Pons (tissue), 1 donor: Measurements from ENCODE around the gene NGFR.

Experiments used
- DNase-seq: peaks from one replicate; pipeline ENCODE4 v3.0.0-alpha.2; 2016; ENCODE audit warnings: low spot score

NGFR gene

DNA sequence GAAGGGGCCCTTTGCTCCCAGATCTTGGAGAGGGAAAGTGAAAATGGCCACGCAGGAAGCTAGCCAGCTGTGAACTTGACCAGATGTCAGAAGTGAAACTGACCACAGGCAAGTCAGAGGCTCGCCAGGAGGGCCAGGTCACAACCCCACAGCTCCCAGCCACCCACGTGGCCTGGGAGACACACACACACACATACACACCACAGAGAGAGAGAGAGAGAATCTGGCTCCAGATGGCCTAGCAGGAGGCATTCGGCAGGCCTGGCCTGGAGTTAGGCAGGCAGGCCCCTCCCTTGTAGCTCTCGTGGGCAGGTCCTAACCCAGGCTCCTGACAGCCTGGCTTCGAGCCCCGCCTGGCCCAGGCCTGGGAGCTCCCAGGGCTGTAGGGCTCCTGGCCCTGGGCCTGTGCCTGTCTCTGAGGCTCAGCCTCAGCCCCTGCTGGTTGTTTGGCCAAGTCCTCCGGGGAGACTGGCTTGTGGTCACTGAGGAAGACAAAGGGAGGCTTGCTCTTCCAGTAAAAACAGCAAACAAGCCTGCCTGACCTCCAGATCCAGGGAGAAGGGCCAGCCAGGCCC lies 20.2 kb downstream of the NGFR start:
- peak; percentile 84 for DNase-seq

- DNase-seq = no peak
These were observed 21.1 kb downstream of the NGFR start for GRCh38 chr17:49516180-49516579.

GRCh38 chr17:49518346-49519078 lies 23.4 kb downstream of the NGFR start:
- DNase-seq = no peak

DNA sequence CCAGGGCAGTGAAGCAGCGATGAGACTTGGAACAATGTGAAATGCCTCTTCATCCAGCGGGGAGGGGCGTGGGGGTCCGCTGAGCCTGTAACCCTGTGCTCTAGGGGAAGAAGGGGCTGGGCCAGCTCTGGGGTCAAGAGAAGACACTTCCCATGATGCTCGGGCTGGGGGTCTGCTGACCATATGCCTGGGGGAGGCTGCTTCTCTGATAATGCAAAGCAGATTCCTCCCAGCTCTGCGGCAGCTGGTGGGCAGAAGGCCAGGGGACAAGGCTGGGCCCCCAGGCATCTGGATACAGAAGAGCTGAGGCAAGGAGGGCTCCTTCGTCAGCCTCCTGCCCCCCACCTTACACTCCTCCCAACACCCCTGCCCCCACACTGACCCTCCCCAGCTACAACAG lies 24.7 kb downstream of the NGFR start:
- DNase-seq = no peak

DNA sequence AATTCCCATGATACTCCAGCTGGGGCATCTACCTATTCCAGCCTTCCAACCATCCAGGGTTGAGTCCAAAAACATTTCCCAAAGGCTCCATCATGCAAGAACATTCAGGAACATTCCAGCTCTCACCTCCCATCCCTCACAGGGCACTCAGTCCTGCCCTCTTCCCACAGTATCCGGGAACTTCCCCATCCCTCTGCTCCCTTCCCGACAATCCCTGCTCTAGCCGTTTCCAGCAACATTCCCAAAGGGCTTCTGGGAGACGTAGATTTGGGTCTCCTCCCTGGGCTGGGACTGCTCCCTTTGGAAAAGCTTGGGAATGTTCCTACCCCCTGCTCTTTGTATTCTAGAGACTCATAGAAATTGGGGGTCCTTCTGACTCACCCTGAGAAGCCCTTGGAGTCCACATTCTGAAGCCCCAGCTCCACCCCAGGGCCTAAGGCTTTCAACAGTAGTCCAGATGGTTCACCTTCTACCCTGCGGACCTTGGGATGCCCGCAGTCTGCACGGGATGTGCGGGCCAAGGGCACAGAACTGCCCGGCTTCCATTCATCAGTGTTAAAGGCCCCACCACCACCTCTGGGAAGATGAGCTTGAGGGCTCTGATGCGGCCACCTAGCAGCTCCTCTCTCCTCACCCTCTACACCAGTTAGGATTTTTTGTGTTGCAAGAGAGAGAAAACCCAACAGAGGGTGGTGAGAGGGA lies 25.4 kb downstream of the NGFR start:
- no peak for DNase-seq

DNA sequence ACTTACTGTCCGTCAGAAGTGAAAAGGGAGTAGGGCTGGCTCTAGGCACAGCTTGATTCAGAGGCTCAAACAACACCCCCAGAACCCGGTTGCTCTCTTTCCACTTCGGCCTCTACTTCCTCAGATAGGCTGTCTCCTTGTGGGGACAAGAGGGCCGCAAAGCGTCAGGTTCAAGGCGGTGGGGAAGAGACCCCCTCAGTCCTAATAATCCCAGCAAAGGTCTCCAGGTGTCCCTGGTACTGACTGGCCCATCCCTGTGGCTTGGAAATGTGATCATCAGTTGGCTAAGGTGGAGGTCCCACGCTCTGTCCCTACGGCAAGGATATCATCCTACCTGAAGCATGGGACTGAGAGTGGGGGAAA lies 26.0 kb downstream of the NGFR start:
- DNase-seq = no peak

DNA sequence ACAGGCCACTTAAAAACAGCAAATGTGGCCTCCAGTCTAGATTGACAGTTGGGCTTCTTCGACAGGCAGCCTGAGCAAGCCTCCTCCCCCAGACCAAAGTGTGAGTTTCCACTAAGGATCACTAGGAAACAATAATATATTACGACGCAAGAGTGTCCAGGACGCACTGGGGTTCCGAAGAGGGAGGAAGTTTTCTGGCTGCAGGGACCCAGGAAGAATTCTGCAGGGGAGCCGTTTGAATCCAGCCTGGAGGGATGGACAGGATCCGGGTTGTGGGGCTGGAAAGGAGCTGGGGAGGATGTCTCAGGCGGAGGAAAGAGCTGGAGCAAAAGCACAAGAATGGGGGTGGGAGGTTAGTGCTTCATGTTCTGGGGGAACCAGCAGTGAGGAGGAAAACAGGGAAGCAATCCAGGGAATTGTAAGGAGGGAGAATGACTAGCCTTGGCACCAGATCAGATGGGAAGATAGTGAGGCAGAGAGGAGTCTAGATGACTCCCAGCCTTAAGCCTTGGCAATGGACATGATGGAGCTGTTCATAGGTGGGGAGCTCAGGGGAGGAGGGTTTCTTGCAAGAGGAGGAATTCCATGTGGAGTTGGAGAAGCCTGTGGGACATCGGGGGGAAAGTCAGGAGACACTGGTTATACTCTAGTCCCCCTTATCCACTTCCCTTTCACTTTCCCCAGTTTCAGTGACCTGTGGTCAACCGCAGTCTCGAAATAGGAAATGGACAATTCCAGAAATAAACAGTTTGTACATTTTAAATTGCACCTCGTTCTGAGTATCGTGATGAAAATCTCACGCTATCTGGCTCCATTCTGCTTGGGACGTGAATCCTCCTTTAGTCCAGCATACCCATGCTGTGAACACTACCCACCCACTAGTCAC lies 26.6 kb downstream of the NGFR start:
- peak; percentile 7 for DNase-seq

- no peak for DNase-seq
These were observed 27.3 kb downstream of the NGFR start for GRCh38 chr17:49522357-49522890.

GRCh38 chr17:49523196-49523595 lies 28.1 kb downstream of the NGFR start:
- DNase-seq = no peak

GRCh38 chr17:49523706-49524472 lies 28.8 kb downstream of the NGFR start:
- no peak for DNase-seq

- DNase-seq = no peak
These were observed 29.6 kb downstream of the NGFR start for GRCh38 chr17:49524473-49525359.

GRCh38 chr17:49525831-49526741 lies 31.0 kb downstream of the NGFR start:
- no peak for DNase-seq

- no peak for DNase-seq
These were observed 33.0 kb downstream of the NGFR start for GRCh38 chr17:49527927-49528651.

GRCh38 chr17:49528966-49529365 lies 33.9 kb downstream of the NGFR start:
- DNase-seq = no peak

GRCh38 chr17:49530118-49530517 lies 35.0 kb downstream of the NGFR start:
- no peak for DNase-seq

- no peak for DNase-seq
These were observed 48.8 kb downstream of the NGFR start for GRCh38 chr17:49543860-49544259.

GRCh38 chr17:49545007-49545660 lies 50.0 kb downstream of the NGFR start:
- no peak for DNase-seq
